DND-41 (cell line): ENCODE measurements around the gene CCDC183.

ENCODE experiments used
- ATAC-seq: fragments of 200-7000 bp; cut with Tn5 transposase; 3 replicates; pipeline ENCODE4 v1.9.1; 2021; ENCODE audit warnings: low read depth; ENCODE audit not compliant: insufficient read depth
- DNase-seq: peaks from one replicate; pipeline ENCODE4 v3.0.0-alpha.2; 2020
- H2AFZ ChIP-seq: 2 replicates; pipeline ENCODE4 v1.6.0; 2012; ENCODE audit warnings: low read depth, low read length
- H3K27ac ChIP-seq: 2 replicates; pipeline ENCODE4 v1.5.1; 2012; ENCODE audit warnings: low read length, inconsistent platforms
- H3K27me3 ChIP-seq: fragments of 200-600 bp; sonication (generic); 2 replicates; pipeline ENCODE4 v1.6.0; 2012; ENCODE audit warnings: low read length, mild to moderate bottlenecking, inconsistent platforms; ENCODE audit not compliant: insufficient read depth, poor library complexity
- H3K36me3 ChIP-seq: 2 replicates; pipeline ENCODE4 v1.5.1; 2012; ENCODE audit warnings: low read length, inconsistent platforms; ENCODE audit not compliant: insufficient read depth
- H3K4me1 ChIP-seq: 2 replicates; pipeline ENCODE4 v1.5.1; 2012; ENCODE audit warnings: mild to moderate bottlenecking, low read length; ENCODE audit not compliant: insufficient read depth
- H3K4me2 ChIP-seq: 2 replicates; pipeline ENCODE4 v1.6.0; 2012; ENCODE audit warnings: mild to moderate bottlenecking, moderate library complexity, low read length, inconsistent platforms; ENCODE audit not compliant: insufficient read depth
- H3K4me3 ChIP-seq, 2 experiments: fragments of 200-600 bp in 1 of 2; shearing (Covaris generic) in 1 of 2; 2 replicates each; pipeline ENCODE4 v1.5.1; 2012 to 2016; ENCODE audit warnings: inconsistent platforms in 2 of 2, low read length in 2 of 2, mild to moderate bottlenecking in 2 of 2, low read depth in 1 of 2, moderate library complexity in 1 of 2
- H3K79me2 ChIP-seq: 2 replicates; pipeline ENCODE4 v1.6.0; 2012; ENCODE audit warnings: low read length, inconsistent platforms; ENCODE audit not compliant: insufficient read depth
- H3K9ac ChIP-seq: 2 replicates; pipeline ENCODE4 v1.6.0; 2012; ENCODE audit warnings: low read depth, mild to moderate bottlenecking, inconsistent platforms, low read length, moderate library complexity
- H3K9me3 ChIP-seq: 2 replicates; pipeline ENCODE4 v1.5.1; 2012; ENCODE audit warnings: low read length, moderate library complexity, mild to moderate bottlenecking, inconsistent platforms; ENCODE audit not compliant: insufficient read depth, severe bottlenecking
- H4K20me1 ChIP-seq: 2 replicates; pipeline ENCODE4 v1.6.0; 2012; ENCODE audit warnings: low read length; ENCODE audit not compliant: insufficient read depth
- CTCF ChIP-seq: IDR thresholded peaks from 2 replicates; pipeline ENCODE4 v1.5.1; 2012; ENCODE audit warnings: borderline replicate concordance, low read length, moderate library complexity, mild to moderate bottlenecking; ENCODE audit not compliant: poor library complexity, severe bottlenecking; ENCODE audit errors: extremely low read depth
- EZH2 ChIP-seq: IDR thresholded peaks from 3 replicates; pipeline ENCODE4 v1.6.1; 2012; ENCODE audit warnings: borderline replicate concordance, low read depth, mild to moderate bottlenecking, moderate library complexity, low read length, inconsistent platforms; ENCODE audit not compliant: severe bottlenecking

The CCDC183 gene

GRCh38 chr9:136846376-136847087, 50.4 kb downstream of the CCDC183 start:
- H4K20me1 ChIP-seq: peaks cover 15% of the 10 kb centered on the region
- peaks cover 6% of the 10 kb centered on the region for H3K79me2 ChIP-seq
- no peak overlapping the region for H3K9ac ChIP-seq
- H3K4me3 ChIP-seq: no peak overlapping the region
- no peak overlapping the region for H2AFZ ChIP-seq
- H3K4me2 ChIP-seq: no peak overlapping the region
- H3K9me3 ChIP-seq: no peaks in the 10 kb centered on the region
- DNase-seq (no peak), ATAC-seq (no peak)
- H3K36me3 ChIP-seq: peaks cover 18% of the 10 kb centered on the region
- peaks cover 33% of the 10 kb centered on the region for H3K4me1 ChIP-seq
- H3K27ac ChIP-seq: no peak overlapping the region
- no peak for TF ChIP-seq CTCF
- no peak for TF ChIP-seq EZH2
- H3K27me3 ChIP-seq: no peaks in the 10 kb centered on the region

GRCh38 chr9:136847088-136847825, 51.1 kb downstream of the CCDC183 start:
- peak overlapping the region; percentile 84; the same call in 1 of the 2 replicates for H2AFZ ChIP-seq
- peaks cover 26% of the 10 kb centered on the region for H3K4me1 ChIP-seq
- TF ChIP-seq CTCF (no peak), EZH2 (no peak)
- H4K20me1 ChIP-seq: peaks cover 15% of the 10 kb centered on the region
- peaks cover 6% of the 10 kb centered on the region for H3K79me2 ChIP-seq
- H3K9ac ChIP-seq: peak overlapping the region; percentile 88
- ATAC-seq (no peak), DNase-seq (peak; percentile 31)
- peak overlapping the region; percentile 70 to 98; a peak in 3 of 4 replicates for H3K4me3 ChIP-seq
- H3K27me3 ChIP-seq: no peaks in the 10 kb centered on the region
- no peak overlapping the region for H3K27ac ChIP-seq
- H3K9me3 ChIP-seq: no peaks in the 10 kb centered on the region
- H3K36me3 ChIP-seq: peaks cover 23% of the 10 kb centered on the region
- H3K4me2 ChIP-seq: peak overlapping the region; percentile 88

- H2AFZ ChIP-seq: peak overlapping the region; percentile 84
- DNase-seq: peak; percentile 84
Measured at GRCh38 chr9:136847826-136848392, 51.8 kb downstream of the CCDC183 start.

More at GRCh38 chr9:136847826-136848392, 51.8 kb downstream of the CCDC183 start:
- H3K4me3 ChIP-seq: peak overlapping the region; percentile 70 to 98
- H3K79me2 ChIP-seq: peaks cover 6% of the 10 kb centered on the region
- H3K4me2 ChIP-seq: peak overlapping the region; percentile 88
- peak overlapping the region; percentile 76 for H3K27ac ChIP-seq
- peak; percentile 52 for ATAC-seq
- no peaks in the 10 kb centered on the region for H3K9me3 ChIP-seq
- peaks cover 23% of the 10 kb centered on the region for H3K36me3 ChIP-seq
- no peaks in the 10 kb centered on the region for H3K27me3 ChIP-seq
- H4K20me1 ChIP-seq: peaks cover 15% of the 10 kb centered on the region
- TF ChIP-seq CTCF (no peak), EZH2 (no peak)
- H3K9ac ChIP-seq: peak overlapping the region; percentile 88
- peaks cover 22% of the 10 kb centered on the region for H3K4me1 ChIP-seq
